Prostate gland (tissue), 2 donors: Measurements from ENCODE around the gene RPL12.

Experiments
- POLR2A ChIP-seq: fragments of 450-650 bp; IDR thresholded peaks from one replicate; pipeline ENCODE4 v1.6.1; 2016; ENCODE audit warnings: antibody characterized with exemption, mild to moderate bottlenecking
- TF ChIP-seq, protein P1 (sequence below), 4 experiments: fragments of 200-600 bp in 2 of 4; fragments of 450-650 bp in 2 of 4; sonication (generic) in 2 of 4; IDR thresholded peaks; 1 replicate in 3 of 4; 2 replicates in 1 of 4; pipeline ENCODE4 v1.5.1; 2016 to 2019; ENCODE audit warnings: antibody characterized with exemption in 4 of 4, mild to moderate bottlenecking in 2 of 4, moderate library complexity in 2 of 4

DNA sequence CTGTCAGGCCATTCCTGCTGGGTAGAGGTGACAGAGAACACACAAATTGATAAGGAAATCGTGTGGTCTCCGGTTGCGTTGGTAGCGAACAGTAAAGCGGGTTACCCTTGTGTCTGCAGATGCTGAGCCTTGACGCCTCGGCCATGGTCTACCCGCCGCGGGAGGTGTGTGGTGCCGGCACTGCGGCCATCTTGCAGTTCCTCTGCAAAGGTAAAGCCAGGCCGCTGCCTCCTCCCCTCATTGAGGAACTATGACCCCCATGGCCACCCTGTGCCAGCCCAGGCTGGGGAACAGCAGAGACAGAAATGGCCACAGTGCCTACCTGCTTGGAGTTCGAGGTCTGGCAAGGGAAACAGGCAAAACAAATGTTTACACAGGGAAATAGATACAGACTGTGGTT is 16.4 kb upstream of the RPL12 start:
- TF ChIP-seq POLR2A = no peak
- TF ChIP-seq, protein P1, sequence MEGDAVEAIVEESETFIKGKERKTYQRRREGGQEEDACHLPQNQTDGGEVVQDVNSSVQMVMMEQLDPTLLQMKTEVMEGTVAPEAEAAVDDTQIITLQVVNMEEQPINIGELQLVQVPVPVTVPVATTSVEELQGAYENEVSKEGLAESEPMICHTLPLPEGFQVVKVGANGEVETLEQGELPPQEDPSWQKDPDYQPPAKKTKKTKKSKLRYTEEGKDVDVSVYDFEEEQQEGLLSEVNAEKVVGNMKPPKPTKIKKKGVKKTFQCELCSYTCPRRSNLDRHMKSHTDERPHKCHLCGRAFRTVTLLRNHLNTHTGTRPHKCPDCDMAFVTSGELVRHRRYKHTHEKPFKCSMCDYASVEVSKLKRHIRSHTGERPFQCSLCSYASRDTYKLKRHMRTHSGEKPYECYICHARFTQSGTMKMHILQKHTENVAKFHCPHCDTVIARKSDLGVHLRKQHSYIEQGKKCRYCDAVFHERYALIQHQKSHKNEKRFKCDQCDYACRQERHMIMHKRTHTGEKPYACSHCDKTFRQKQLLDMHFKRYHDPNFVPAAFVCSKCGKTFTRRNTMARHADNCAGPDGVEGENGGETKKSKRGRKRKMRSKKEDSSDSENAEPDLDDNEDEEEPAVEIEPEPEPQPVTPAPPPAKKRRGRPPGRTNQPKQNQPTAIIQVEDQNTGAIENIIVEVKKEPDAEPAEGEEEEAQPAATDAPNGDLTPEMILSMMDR (IDR thresholded peaks at IDR 0.05) = no peak
